ENCODE data around the gene MPDU1.
"Not testable (repeated sequence)": the region's sequence is repeated elsewhere in the genome, so short reads cannot be mapped to it uniquely, and the experiment has no call there.

The MPDU1 gene

GRCh38 chr17:7597561-7597960, 13.9 kb downstream of the MPDU1 start:
- not testable (repeated sequence) for H3K9me3 ChIP-seq (ENCODE audit: low read length); H3K4me1 ChIP-seq (ENCODE audit: insufficient read depth, low read length); H3K27me3 ChIP-seq (ENCODE audit: insufficient read depth, low read length); H3K4me3 ChIP-seq (ENCODE audit: low read length); H2AFZ ChIP-seq (ENCODE audit: low read depth, low read length)
- H3K36me3 ChIP-seq (ENCODE audit: insufficient read depth, low read length): peaks cover 75% of the 10 kb centered on the region

GRCh38 chr17:7606280-7606679, 22.6 kb downstream of the MPDU1 start:
- H3K4me3 ChIP-seq (ENCODE audit: low read length): no peak overlapping the region
- H3K36me3 ChIP-seq (ENCODE audit: insufficient read depth, low read length): peaks cover 65% of the 10 kb centered on the region
- H3K9me3 ChIP-seq (ENCODE audit: low read length): no peaks in the 10 kb centered on the region
- no peaks in the 10 kb centered on the region for H3K4me1 ChIP-seq (ENCODE audit: insufficient read depth, low read length)
- no peak overlapping the region for H2AFZ ChIP-seq (ENCODE audit: low read depth, low read length)
- no peaks in the 10 kb centered on the region for H3K27me3 ChIP-seq (ENCODE audit: insufficient read depth, low read length)

GRCh38 chr17:7610641-7611040, 27.0 kb downstream of the MPDU1 start:
- no peaks in the 10 kb centered on the region for H3K27me3 ChIP-seq (ENCODE audit: insufficient read depth, low read length)
- peaks cover 41% of the 10 kb centered on the region for H3K36me3 ChIP-seq (ENCODE audit: insufficient read depth, low read length)
- H3K4me3 ChIP-seq (ENCODE audit: low read length): no peak overlapping the region
- H3K4me1 ChIP-seq (ENCODE audit: insufficient read depth, low read length): peaks cover 21% of the 10 kb centered on the region
- no peaks in the 10 kb centered on the region for H3K9me3 ChIP-seq (ENCODE audit: low read length)
- no peak overlapping the region for H2AFZ ChIP-seq (ENCODE audit: low read depth, low read length)

- Histone ChIP-seq H3K36me3 (ENCODE audit: insufficient read depth, low read length) (peaks cover 30% of the 10 kb centered on the region), H2AFZ (ENCODE audit: low read depth, low read length) (no peak overlapping the region), H3K9me3 (ENCODE audit: low read length) (no peaks in the 10 kb centered on the region), H3K27me3 (ENCODE audit: insufficient read depth, low read length) (no peaks in the 10 kb centered on the region), H3K4me3 (ENCODE audit: low read length) (no peak overlapping the region), H3K4me1 (ENCODE audit: insufficient read depth, low read length) (peaks cover 21% of the 10 kb centered on the region)
Observed at GRCh38 chr17:7611635-7612293, 28.1 kb downstream of the MPDU1 start.

GRCh38 chr17:7612294-7612640, 28.6 kb downstream of the MPDU1 start:
- Histone ChIP-seq H2AFZ (ENCODE audit: low read depth, low read length) (no peak overlapping the region), H3K36me3 (ENCODE audit: insufficient read depth, low read length) (peaks cover 29% of the 10 kb centered on the region), H3K27me3 (ENCODE audit: insufficient read depth, low read length) (no peaks in the 10 kb centered on the region), H3K4me1 (ENCODE audit: insufficient read depth, low read length) (peaks cover 21% of the 10 kb centered on the region), H3K9me3 (ENCODE audit: low read length) (no peaks in the 10 kb centered on the region), H3K4me3 (ENCODE audit: low read length) (no peak overlapping the region)

GRCh38 chr17:7613769-7614424, 30.2 kb downstream of the MPDU1 start:
- no peaks in the 10 kb centered on the region for H3K27me3 ChIP-seq (ENCODE audit: insufficient read depth, low read length)
- peak overlapping the region; percentile 97 for H3K4me3 ChIP-seq (ENCODE audit: low read length)
- peaks cover 27% of the 10 kb centered on the region for H3K36me3 ChIP-seq (ENCODE audit: insufficient read depth, low read length)
- peak overlapping the region; percentile 22 for H2AFZ ChIP-seq (ENCODE audit: low read depth, low read length)
- no peaks in the 10 kb centered on the region for H3K9me3 ChIP-seq (ENCODE audit: low read length)
- H3K4me1 ChIP-seq (ENCODE audit: insufficient read depth, low read length): peaks cover 21% of the 10 kb centered on the region

- Histone ChIP-seq H2AFZ (ENCODE audit: low read depth, low read length) (peak within 1 kb of the TSS; percentile 69), H3K4me1 (ENCODE audit: insufficient read depth, low read length) (peaks cover 21% of the 10 kb centered on the region), H3K9me3 (ENCODE audit: low read length) (no peaks in the 10 kb centered on the region), H3K4me3 (ENCODE audit: low read length) (peak within 1 kb of the TSS; percentile 97), H3K36me3 (ENCODE audit: insufficient read depth, low read length) (peaks cover 22% of the 10 kb centered on the region), H3K27me3 (ENCODE audit: insufficient read depth, low read length) (no peaks in the 10 kb centered on the region)
Observed at GRCh38 chr17:7614425-7615264, 31.0 kb downstream of the MPDU1 start, which contains the start of gene FXR2. Gene FXR2, minus strand, starts transcription at chr17:7614897. Its CDS starts 365 bp downstream, at chr17:7614532.

GRCh38 chr17:7615265-7615747, 31.7 kb downstream of the MPDU1 start:
- Histone ChIP-seq H3K4me3 (ENCODE audit: low read length) (peak overlapping the region; percentile 51), H3K27me3 (ENCODE audit: insufficient read depth, low read length) (no peaks in the 10 kb centered on the region), H3K4me1 (ENCODE audit: insufficient read depth, low read length) (peaks cover 21% of the 10 kb centered on the region)

GRCh38 chr17:7618608-7619007, 35.0 kb downstream of the MPDU1 start:
- no peaks in the 10 kb centered on the region for H3K27me3 ChIP-seq (ENCODE audit: insufficient read depth, low read length)
- H3K4me1 ChIP-seq (ENCODE audit: insufficient read depth, low read length): peaks cover 6% of the 10 kb centered on the region
- H3K4me3 ChIP-seq (ENCODE audit: low read length): no peak overlapping the region
- no peaks in the 10 kb centered on the region for H3K36me3 ChIP-seq (ENCODE audit: insufficient read depth, low read length)
- H2AFZ ChIP-seq (ENCODE audit: low read depth, low read length): no peak overlapping the region
- no peaks in the 10 kb centered on the region for H3K9me3 ChIP-seq (ENCODE audit: low read length)

More at GRCh38 chr17:7615265-7615747, 31.7 kb downstream of the MPDU1 start:
- H3K9me3 ChIP-seq (ENCODE audit: low read length): no peaks in the 10 kb centered on the region
- peak overlapping the region; percentile 69 for H2AFZ ChIP-seq (ENCODE audit: low read depth, low read length)
- H3K36me3 ChIP-seq (ENCODE audit: insufficient read depth, low read length): peaks cover 18% of the 10 kb centered on the region

GRCh38 chr17:7620835-7621234, 37.2 kb downstream of the MPDU1 start:
- no peaks in the 10 kb centered on the region for H3K9me3 ChIP-seq (ENCODE audit: low read length)
- no peaks in the 10 kb centered on the region for H3K27me3 ChIP-seq (ENCODE audit: insufficient read depth, low read length)
- H3K36me3 ChIP-seq (ENCODE audit: insufficient read depth, low read length): peaks cover 2% of the 10 kb centered on the region
- H3K4me3 ChIP-seq (ENCODE audit: low read length): no peak overlapping the region
- H2AFZ ChIP-seq (ENCODE audit: low read depth, low read length): no peak overlapping the region
- no peaks in the 10 kb centered on the region for H3K4me1 ChIP-seq (ENCODE audit: insufficient read depth, low read length)

- Histone ChIP-seq H3K9me3 (ENCODE audit: low read length) (no peaks in the 10 kb centered on the region), H3K4me1 (ENCODE audit: insufficient read depth, low read length) (peaks cover 11% of the 10 kb centered on the region), H2AFZ (ENCODE audit: low read depth, low read length) (no peak overlapping the region), H3K36me3 (ENCODE audit: insufficient read depth, low read length) (peaks cover 8% of the 10 kb centered on the region), H3K4me3 (ENCODE audit: low read length) (no peak overlapping the region), H3K27me3 (ENCODE audit: insufficient read depth, low read length) (no peaks in the 10 kb centered on the region)
Observed at GRCh38 chr17:7623661-7624060, 40.0 kb downstream of the MPDU1 start.

- not testable (repeated sequence) for H2AFZ ChIP-seq (ENCODE audit: low read depth, low read length); H3K27me3 ChIP-seq (ENCODE audit: insufficient read depth, low read length); H3K36me3 ChIP-seq (ENCODE audit: insufficient read depth, low read length); H3K9me3 ChIP-seq (ENCODE audit: low read length); H3K4me3 ChIP-seq (ENCODE audit: low read length)
- H3K4me1 ChIP-seq (ENCODE audit: insufficient read depth, low read length): peaks cover 17% of the 10 kb centered on the region
Observed at GRCh38 chr17:7625749-7626148, 42.1 kb downstream of the MPDU1 start.

- Histone ChIP-seq H3K4me3 (ENCODE audit: low read length) (peak overlapping the region; percentile 86), H2AFZ (ENCODE audit: low read depth, low read length) (no peak overlapping the region), H3K4me1 (ENCODE audit: insufficient read depth, low read length) (peaks cover 17% of the 10 kb centered on the region), H3K27me3 (ENCODE audit: insufficient read depth, low read length) (no peaks in the 10 kb centered on the region), H3K9me3 (ENCODE audit: low read length) (no peaks in the 10 kb centered on the region), H3K36me3 (ENCODE audit: insufficient read depth, low read length) (peaks cover 8% of the 10 kb centered on the region)
Observed at GRCh38 chr17:7626307-7626706, 42.7 kb downstream of the MPDU1 start.

Data from neuron (in vitro differentiated cells).